GM18511 (cell line): ENCODE data around the gene KRTAP4-3.
"Not testable (repeated sequence)": the region's sequence is repeated elsewhere in the genome, so short reads cannot be mapped to it uniquely, and the experiment has no call there.

ENCODE experiments used
- ATAC-seq: cut with Tn5 transposase; IDR thresholded peaks from one replicate; pipeline ENCODE4 v1.9.1; 2021; ENCODE audit warnings: mild to moderate bottlenecking, moderate library complexity; ENCODE audit not compliant: unreplicated experiment

KRTAP4-3 gene

DNA sequence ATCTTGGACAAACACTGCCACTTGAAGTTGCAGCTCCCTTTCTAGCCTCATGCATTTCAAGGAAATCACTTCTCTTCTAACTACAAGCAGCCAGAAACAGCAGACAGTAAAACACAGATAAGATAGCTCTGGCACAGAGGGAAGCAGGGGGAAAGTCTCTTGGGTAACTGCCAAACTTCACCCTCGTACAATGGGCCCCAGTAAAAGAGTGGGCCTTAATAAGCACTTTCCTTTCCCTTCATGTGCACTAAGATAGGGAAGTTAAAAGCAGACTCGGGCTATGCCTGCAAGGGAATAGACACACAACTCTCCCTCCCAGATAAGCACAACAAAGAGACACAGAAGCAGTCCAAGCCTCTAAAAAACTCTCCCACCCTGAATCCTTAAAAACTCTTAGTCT is 14.2 kb downstream of the KRTAP4-3 start:
- no peak for ATAC-seq

DNA sequence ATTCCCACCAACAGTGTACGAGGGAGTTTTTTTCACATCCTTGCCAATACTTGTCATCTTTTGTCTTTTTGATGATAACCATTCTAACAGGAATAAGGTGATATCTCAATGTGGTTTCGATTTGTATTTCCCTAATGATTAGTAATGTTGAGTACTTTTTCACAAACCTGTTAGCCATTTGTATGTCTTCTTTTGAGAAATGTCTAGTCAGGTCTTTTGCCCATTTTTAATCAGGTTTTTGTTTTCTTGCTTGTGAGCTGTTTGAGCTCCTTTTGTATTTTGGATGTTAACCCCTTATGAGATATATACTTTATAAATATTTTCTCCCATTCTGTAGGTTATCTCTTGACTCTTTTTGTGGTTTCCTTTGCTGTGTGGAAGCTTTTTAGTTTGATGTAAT is 16.5 kb downstream of the KRTAP4-3 start:
- ATAC-seq: no peak

DNA sequence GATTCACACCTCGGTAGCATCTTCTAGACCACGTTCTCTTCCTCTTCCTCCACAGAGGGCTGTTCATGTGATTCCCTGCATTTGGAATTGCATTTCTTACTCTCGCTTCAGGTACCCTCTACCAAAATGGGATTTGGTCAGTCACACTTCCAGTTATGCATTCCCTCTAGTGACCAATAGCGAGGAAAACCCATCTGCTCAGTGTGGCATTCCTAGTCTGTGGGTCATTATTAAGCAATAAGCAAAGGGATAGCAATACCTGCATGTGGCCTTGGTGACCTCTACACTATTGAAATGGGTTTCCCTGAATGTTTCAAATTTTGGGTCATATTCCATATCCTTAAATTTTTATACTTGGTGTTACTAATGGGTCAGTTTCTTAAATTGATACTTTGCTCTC is 18.0 kb downstream of the KRTAP4-3 start:
- no peak for ATAC-seq

DNA sequence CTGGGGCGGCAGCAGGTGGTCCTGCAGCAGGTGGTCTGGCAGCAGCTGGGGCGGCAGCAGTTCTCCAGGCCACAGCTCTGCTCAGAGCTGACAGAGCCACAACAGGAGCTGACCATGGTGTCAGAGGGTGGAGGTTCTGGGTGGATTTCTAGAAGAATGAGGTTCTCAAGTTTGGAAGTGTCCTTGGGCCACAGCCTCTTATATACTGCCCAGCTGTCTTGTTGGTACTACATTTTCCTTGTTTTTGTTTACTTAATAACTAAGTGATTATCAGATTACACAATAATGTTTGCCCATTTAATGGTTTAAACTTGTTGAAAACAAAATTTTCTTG is 18.4 kb downstream of the KRTAP4-3 start, which contains the start of gene KRTAP4-5:
Gene KRTAP4-5, minus strand, starts transcription at position 174 of the 334 bp plus-strand sequence. Its CDS starts 58 bp downstream, at position 116.
- ATAC-seq: no peak

DNA sequence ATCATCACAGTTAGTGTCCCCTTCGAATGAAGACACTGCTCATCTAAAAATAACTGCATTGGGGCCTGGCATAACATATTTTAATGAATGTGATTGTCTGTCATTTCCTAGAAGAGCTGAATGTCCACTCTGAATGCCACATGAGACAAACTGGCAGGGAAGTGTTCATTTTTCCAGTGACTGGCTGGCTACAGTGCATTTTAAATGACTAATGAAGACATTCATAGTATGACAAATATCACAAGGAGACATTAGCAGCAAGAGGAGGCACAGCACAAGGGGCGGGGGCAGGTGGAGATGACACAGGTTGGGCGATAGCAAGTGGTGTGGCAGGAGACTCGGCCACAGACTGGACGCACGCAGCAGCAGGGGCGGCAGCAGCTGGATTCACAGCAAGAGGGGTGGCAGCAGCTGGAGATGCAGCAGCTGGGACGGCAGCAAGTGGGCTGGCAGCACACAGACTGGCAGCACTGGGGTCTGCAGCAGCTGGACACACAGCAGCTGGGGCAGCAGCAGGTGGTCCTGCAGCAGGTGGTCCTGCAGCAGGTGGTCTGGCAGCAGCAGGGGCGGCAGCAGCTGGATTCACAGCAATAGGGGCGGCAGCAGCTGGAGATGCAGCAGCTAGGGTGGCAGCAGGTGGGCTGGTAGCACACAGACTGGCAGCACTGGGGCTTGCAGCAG is 18.9 kb downstream of the KRTAP4-3 start:
- ATAC-seq: not testable (repeated sequence)

DNA sequence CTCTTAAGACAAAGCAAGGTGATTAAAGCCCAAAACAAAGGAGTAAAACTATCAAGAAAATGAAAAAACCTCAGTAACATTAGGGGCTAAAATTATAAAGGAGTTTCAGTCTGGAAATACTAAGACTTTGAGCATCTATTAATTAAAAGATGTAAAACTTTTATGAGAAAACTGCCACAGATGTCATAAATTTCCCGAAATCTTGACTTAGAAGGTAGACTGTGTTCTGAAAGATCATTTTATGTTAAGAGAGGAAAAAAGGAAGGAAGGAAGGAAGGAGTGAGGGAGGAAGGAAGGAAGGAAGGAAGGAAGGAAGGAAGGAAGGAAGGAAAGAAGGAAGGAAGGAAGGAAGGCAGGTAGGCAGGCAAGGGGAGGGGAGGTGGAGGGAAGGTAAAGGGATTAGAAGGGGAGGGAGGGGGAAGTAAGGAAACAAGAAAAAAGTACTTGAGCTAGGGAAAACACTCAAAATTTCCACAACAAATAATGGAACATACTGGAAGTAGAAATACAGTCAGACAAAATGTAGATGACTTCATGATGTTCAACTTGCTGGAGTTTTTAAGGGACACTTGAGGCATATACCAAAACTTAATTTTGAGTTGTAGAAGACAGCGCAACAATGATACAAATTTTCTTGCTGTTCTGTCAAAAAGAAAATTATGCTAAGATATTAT is 20.4 kb downstream of the KRTAP4-3 start:
- no peak for ATAC-seq

DNA sequence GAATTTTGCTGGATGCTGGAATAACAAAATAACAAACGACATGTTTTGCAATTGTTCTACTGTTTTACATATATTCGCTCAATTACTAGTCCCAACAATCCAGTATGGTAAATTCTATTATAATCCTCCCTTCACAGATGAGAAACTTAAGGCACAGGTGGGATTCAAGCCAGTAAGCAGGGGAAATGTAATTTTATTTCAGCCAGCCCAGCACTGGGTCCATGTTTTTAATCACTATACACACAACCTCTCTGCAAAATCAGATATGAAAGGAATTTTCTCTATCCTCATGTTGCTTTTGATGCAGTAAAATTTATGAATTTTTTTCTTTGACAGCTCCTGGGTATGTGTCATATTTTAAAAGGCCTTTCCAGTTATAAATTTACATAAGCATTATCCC is 22.8 kb downstream of the KRTAP4-3 start:
- ATAC-seq: no peak

DNA sequence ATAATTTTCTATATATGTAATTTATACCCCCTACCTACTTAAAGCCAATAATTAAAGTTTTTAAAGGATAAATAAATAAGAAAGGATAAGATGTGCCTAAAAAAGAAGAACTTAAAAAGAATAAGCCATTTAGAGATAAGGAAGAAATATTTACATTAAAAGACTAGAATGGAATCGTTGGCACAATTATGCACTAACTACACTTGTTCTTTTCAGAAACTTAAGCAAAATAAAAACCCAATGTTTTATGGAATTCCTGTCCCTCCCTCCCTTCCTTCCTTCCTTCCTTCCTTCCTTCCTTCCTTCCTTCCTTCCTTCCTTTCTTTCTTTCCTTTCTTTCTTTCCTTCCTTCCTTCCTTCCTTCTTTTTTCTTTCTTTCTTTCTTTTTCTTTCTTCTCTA is 23.2 kb downstream of the KRTAP4-3 start:
- ATAC-seq: no peak

DNA sequence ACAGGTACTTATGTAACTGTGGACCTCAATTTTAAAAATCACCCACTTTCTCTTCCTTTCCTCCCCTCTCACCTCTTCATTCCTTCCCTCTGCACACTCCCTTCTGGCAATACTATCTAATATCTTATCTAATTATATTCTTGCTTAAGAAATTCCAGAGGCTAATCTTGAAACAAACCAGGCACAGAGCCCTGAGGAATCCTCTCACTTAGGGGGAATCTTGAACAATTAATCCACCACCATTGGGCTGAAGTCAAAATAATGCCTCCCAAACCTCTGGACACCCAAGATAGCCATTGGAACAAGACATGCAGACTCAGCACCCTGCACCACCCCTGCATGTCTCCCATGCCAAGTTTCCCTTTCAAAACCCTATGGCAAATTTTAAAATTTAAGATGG is 26.7 kb downstream of the KRTAP4-3 start:
- no peak for ATAC-seq

DNA sequence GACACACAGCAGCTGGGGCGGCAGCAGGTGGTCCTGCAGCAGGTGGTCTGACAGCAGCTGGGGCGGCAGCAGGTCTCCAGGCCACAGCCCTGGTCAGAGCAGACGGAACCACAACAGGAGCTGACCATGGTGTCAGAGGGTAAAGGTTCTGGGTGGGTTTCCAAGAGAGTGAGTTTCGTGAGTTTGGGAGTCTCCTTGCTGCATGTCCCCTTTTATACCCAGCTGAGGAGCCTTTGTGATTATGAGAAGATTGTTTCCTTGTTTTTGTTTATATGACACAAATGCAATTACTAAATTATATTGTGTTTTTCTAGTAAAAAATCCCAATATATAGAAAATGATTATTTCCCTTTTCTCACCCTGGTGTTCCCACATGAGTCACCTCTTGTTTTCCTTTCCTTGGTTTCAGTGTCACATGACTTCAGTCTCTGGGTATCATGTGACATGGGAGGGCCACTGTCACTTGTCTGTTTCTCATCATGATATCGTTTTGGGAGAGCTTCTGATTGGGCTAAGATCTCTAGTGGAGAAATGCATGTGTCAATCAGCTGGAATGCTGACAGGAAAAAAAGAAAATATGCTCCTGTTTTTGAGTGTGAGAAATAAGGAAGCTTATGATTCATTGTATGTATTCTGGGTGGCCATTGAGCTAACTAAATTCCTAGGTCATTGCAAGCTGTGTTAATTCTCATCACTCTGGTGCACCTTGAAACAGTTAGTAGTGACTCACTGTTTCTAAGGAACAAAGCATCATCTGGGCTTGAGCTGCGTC is 27.5 kb downstream of the KRTAP4-3 start, which contains the start of gene KRTAP4-6:
Gene KRTAP4-6, minus strand, starts transcription at position 185 of the 772 bp plus-strand sequence. Its CDS starts 57 bp downstream, at position 128.
- no peak for ATAC-seq

DNA sequence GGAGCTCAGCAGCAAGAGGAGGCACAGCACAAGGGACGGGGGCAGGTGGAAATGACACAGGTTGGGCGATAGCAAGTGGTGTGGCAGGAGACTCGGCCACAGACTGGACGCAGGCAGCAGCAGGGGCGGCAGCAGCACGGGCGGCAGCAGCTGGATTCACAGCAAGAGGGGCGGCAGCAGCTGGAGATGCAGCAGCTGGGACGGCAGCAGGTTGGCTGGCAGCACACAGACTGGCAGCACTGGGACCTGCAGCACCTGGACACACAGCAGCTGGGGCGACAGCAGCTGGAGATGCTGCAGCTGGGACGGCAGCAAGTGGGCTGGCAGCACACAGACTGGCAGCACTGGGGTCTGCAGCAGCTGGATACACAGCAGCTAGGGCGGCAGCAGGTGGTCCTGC is 28.2 kb downstream of the KRTAP4-3 start:
- ATAC-seq: not testable (repeated sequence)

DNA sequence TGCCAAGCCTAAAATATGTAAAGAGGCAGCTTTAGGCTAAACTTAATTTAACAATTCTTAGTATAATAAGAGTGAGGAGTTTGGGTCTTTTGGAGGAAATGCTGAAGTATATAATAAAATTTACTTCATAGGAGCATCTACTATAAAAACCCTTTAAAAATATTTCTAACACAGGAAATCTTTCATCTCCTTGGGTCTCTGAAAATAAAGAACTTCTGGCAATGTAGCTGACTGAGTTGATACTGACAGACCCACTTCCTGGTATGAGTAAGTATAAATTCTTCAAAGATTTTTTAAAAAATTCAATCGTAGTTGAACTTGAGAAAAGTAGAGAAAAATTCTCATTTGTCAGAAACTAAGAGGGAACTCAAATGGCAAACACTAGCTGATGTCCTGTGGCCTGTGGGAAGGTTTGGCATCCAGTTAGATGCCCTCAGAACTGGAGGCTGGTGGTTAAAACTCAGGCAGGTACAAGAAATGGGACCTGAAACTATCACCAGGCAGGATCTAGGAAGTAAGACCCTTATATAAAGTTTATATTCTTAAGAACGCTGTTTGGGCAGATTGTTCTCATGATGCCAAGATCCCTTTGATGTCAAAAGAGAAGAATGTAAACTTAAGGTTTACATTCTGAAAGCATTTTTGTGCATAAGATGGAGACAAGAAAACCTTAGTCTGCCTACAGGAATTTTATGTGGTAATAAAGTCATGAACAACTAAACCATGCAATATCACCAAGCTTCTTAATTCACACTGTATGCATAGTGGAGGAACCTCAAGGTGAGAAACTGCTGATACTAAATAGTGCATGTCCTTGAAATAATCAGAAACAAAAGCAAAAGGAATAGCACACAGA is 33.9 kb downstream of the KRTAP4-3 start:
- ATAC-seq: no peak

DNA sequence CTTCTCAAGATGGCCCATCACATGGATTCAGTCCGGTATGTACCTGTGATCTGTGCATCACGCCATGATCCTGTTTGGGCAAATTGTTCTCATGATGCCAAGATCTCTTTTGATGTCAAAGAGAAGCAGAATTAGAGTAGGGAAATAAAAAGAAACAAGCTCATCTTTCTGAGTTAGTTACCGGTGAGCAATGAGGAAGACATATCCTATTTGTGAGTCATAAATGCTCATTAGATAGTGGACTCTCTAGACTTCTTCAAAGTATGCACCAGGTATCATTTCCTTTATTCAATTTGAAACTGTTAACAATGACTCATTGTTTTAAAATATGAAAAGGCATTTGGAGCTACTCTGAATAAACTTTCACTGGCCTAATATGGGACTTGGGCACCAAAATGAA is 36.0 kb downstream of the KRTAP4-3 start:
- no peak for ATAC-seq

DNA sequence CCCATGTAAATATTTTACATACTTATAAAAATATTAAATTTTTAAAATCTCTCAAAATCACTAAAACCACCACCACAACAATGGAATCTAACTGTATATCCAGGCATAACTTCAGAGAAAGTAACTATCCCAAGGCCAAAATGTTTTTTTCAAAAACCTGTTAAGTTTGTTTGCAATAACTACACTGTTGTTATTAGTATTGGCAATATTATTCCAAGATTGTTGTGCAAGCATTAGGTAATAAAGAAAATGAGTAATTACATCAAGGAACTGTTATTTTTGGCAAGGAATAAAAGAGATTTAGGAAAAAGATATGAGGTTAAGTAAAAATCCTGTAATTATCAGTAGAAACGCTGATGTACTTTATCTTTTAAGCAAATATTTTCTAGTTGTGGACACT is 40.6 kb downstream of the KRTAP4-3 start:
- ATAC-seq: no peak

DNA sequence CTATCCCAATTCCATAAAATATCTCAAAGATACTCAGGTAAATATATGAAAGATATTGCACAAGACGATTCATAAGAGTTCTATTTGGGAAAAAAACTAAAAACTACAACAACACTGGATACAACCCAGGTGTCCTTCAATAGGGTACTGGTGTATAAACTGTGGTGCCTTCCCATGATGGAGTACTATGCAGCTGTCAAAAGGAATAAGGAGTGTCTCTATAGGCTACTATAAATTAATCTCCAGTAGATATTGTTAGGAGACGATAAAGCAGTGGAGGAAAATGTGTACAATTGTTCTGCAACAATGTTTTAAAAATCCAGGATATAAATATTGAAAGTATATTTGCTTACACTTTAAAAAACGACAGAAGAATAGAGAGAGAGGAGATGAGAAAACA is 41.6 kb downstream of the KRTAP4-3 start:
- no peak for ATAC-seq

DNA sequence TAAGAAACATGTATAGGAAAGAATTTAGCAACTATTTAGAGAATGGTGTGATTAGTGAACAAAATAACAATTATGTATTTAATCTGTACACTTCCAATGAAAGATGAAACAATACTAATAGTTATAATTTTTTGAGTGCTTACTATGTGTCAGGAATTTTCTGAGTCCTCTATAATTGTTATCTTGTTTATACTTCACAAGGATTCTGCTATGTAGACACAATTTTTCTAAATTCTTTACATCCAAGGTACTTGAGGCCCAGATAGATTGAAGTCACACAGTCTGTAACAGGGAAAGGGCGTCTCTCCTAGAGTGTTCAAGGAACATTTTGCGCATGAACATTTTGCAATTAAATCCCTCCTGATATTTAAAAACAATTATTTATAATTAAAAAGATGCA is 43.0 kb downstream of the KRTAP4-3 start:
- no peak for ATAC-seq

DNA sequence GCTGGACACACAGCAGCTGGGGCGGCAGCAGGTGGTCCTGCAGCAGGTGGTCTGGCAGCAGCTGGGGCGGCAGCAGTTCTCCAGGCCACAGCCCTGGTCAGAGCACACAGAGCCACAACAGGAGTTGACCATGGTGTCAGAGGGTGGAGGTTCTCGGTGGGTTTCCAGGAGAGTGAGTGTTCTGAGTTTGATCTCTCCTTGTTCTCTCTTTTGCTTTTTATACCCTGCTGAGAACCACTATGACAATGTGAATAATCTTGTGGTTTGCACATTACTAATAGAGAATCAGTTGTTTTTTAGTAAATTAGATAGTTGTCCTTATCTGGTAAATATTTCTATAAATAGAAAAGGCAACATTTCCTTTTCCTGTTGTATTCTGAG is 44.0 kb downstream of the KRTAP4-3 start, which contains the start of gene KRTAP4-12:
Gene KRTAP4-12, minus strand, starts transcription at position 192 of the 381 bp plus-strand sequence. Its CDS starts 60 bp downstream, at position 132.
- ATAC-seq: not testable (repeated sequence)

DNA sequence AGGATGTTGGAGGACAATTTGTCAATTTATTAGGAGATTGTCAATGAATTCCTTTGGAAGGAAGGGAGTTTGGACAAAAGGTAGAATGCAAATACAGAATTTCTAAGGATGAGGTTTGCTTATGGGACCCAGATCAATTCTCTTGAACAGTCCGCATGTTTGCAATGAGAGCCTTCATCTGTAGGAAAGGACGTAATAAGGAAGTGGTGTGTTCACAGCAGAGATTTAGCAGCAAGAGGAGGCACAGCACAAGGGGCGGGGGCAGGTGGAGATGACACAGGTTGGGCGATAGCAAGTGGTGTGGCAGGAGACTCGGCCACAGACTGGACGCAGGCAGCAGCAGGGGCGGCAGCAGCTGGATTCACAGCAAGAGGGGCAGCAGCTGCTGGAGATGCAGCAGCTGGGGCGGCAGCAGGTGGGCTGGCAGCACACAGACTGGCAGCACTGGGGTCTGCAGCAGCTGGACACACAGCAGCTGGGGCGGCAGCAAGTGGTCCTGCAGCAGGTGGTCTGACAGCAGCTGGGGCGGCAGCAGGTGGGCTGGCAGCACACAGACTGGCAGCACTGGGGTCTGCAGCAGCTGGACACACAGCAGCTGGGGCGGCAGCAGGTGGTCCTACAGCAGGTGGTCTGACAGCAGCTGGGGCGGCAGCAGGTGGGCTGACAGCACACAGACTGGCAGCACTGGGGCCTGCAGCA is 44.6 kb downstream of the KRTAP4-3 start:
- not testable (repeated sequence) for ATAC-seq

DNA sequence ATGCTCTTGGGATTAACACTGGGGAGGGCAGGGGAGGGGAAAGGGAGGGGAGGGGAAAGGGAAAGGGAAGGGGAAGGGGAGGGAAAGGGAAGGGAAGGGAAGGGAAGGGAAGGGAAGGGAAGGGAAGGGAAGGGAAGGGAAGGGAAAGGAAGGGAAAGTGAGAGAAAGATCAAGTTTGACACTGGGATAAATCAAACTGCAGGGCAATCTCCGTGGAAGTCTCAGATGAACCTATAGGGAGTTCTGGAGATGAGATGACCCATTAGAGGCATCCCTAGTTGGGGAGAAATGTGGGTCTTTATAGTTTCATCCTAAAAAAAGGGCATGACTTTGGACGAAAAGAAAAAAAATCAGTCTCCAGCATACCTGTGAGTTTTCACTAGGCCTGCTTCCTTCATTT is 46.3 kb downstream of the KRTAP4-3 start:
- no peak for ATAC-seq
